ENCODE data around the gene CA12.
"Not testable (repeated sequence)": the region's sequence is repeated elsewhere in the genome, so short reads cannot be mapped to it uniquely, and the experiment has no call there.

Gene CA12

GRCh38 chr15:63329567-63330350, 51.9 kb downstream of the CA12 start:
- Mint-ChIP-seq H3K36me3 (no peaks in the 10 kb centered on the region), H3K27me3 (no peaks in the 10 kb centered on the region), H3K4me1 (ENCODE audit: low read depth) (no peaks in the 10 kb centered on the region), H3K4me3 (no peak overlapping the region), H3K9me3 (ENCODE audit: low read depth) (no peaks in the 10 kb centered on the region), H3K27ac (no peak overlapping the region)

- Mint-ChIP-seq H3K9me3 (ENCODE audit: low read depth) (no peaks in the 10 kb centered on the region), H3K27me3 (no peaks in the 10 kb centered on the region), H3K36me3 (no peaks in the 10 kb centered on the region), H3K27ac (no peak overlapping the region), H3K4me1 (ENCODE audit: low read depth) (no peaks in the 10 kb centered on the region), H3K4me3 (no peak overlapping the region)
These were observed 53.8 kb downstream of the CA12 start for GRCh38 chr15:63327648-63328421.

GRCh38 chr15:63324770-63325169, 56.9 kb downstream of the CA12 start:
- Mint-ChIP-seq H3K9me3 (ENCODE audit: low read depth) (no peaks in the 10 kb centered on the region), H3K27me3 (no peaks in the 10 kb centered on the region), H3K27ac (no peak overlapping the region), H3K4me3 (no peak overlapping the region), H3K4me1 (ENCODE audit: low read depth) (no peaks in the 10 kb centered on the region), H3K36me3 (no peaks in the 10 kb centered on the region)

- no peaks in the 10 kb centered on the region for H3K27me3 Mint-ChIP-seq
- H3K27ac Mint-ChIP-seq, result no peak overlapping the region
- no peaks in the 10 kb centered on the region for H3K4me1 Mint-ChIP-seq (ENCODE audit: low read depth)
- no peak overlapping the region for H3K4me3 Mint-ChIP-seq
- no peaks in the 10 kb centered on the region for H3K9me3 Mint-ChIP-seq (ENCODE audit: low read depth)
- no peaks in the 10 kb centered on the region for H3K36me3 Mint-ChIP-seq
These were observed 57.7 kb downstream of the CA12 start for GRCh38 chr15:63323798-63324563.

- H3K4me3 Mint-ChIP-seq, result no peak overlapping the region
- H3K27ac Mint-ChIP-seq, result no peak overlapping the region
- no peaks in the 10 kb centered on the region for H3K9me3 Mint-ChIP-seq (ENCODE audit: low read depth)
- H3K4me1 Mint-ChIP-seq (ENCODE audit: low read depth), result no peaks in the 10 kb centered on the region
- H3K27me3 Mint-ChIP-seq, result no peaks in the 10 kb centered on the region
- H3K36me3 Mint-ChIP-seq, result no peaks in the 10 kb centered on the region
These were observed 59.1 kb downstream of the CA12 start for GRCh38 chr15:63322541-63322940.

GRCh38 chr15:63321462-63321861, 60.2 kb downstream of the CA12 start:
- Mint-ChIP-seq H3K36me3 (no peaks in the 10 kb centered on the region), H3K27me3 (no peaks in the 10 kb centered on the region), H3K27ac (no peak overlapping the region), H3K4me3 (no peak overlapping the region), H3K9me3 (ENCODE audit: low read depth) (no peaks in the 10 kb centered on the region), H3K4me1 (ENCODE audit: low read depth) (no peaks in the 10 kb centered on the region)

GRCh38 chr15:63320981-63321380, 60.7 kb downstream of the CA12 start:
- not testable (repeated sequence) for H3K27ac Mint-ChIP-seq; H3K9me3 Mint-ChIP-seq (ENCODE audit: low read depth); H3K4me1 Mint-ChIP-seq (ENCODE audit: low read depth); H3K36me3 Mint-ChIP-seq; H3K27me3 Mint-ChIP-seq; H3K4me3 Mint-ChIP-seq

GRCh38 chr15:63320446-63320845, 61.2 kb downstream of the CA12 start:
- not testable (repeated sequence) for H3K9me3 Mint-ChIP-seq (ENCODE audit: low read depth); H3K4me1 Mint-ChIP-seq (ENCODE audit: low read depth)

GRCh38 chr15:63319065-63319464, 62.6 kb downstream of the CA12 start:
- H3K4me3 Mint-ChIP-seq, result no peak overlapping the region
- H3K36me3 Mint-ChIP-seq, result no peaks in the 10 kb centered on the region
- no peaks in the 10 kb centered on the region for H3K4me1 Mint-ChIP-seq (ENCODE audit: low read depth)
- no peak overlapping the region for H3K27ac Mint-ChIP-seq
- no peaks in the 10 kb centered on the region for H3K9me3 Mint-ChIP-seq (ENCODE audit: low read depth)
- no peaks in the 10 kb centered on the region for H3K27me3 Mint-ChIP-seq

More at GRCh38 chr15:63320446-63320845, 61.2 kb downstream of the CA12 start:
- H3K4me3 Mint-ChIP-seq, H3K36me3 Mint-ChIP-seq, H3K27ac Mint-ChIP-seq, H3K27me3 Mint-ChIP-seq: not testable (repeated sequence)

GRCh38 chr15:63318344-63318743, 63.3 kb downstream of the CA12 start:
- no peak overlapping the region for H3K27ac Mint-ChIP-seq
- H3K36me3 Mint-ChIP-seq, result no peaks in the 10 kb centered on the region
- H3K27me3 Mint-ChIP-seq, result no peaks in the 10 kb centered on the region
- H3K4me1 Mint-ChIP-seq (ENCODE audit: low read depth), result no peaks in the 10 kb centered on the region
- no peak overlapping the region for H3K4me3 Mint-ChIP-seq
- H3K9me3 Mint-ChIP-seq (ENCODE audit: low read depth), result no peaks in the 10 kb centered on the region

GRCh38 chr15:63314409-63314808, 67.2 kb downstream of the CA12 start:
- no peaks in the 10 kb centered on the region for H3K9me3 Mint-ChIP-seq (ENCODE audit: low read depth)
- H3K4me1 Mint-ChIP-seq (ENCODE audit: low read depth), result no peaks in the 10 kb centered on the region
- H3K27me3 Mint-ChIP-seq, result no peaks in the 10 kb centered on the region
- no peak overlapping the region for H3K4me3 Mint-ChIP-seq
- peaks cover 2% of the 10 kb centered on the region for H3K36me3 Mint-ChIP-seq
- H3K27ac Mint-ChIP-seq, result no peak overlapping the region

- no peak overlapping the region for H3K4me3 Mint-ChIP-seq
- peaks cover 5% of the 10 kb centered on the region for H3K36me3 Mint-ChIP-seq
- H3K9me3 Mint-ChIP-seq (ENCODE audit: low read depth), result no peaks in the 10 kb centered on the region
- H3K27me3 Mint-ChIP-seq, result no peaks in the 10 kb centered on the region
- no peak overlapping the region for H3K27ac Mint-ChIP-seq
- no peaks in the 10 kb centered on the region for H3K4me1 Mint-ChIP-seq (ENCODE audit: low read depth)
These were observed 67.8 kb downstream of the CA12 start for GRCh38 chr15:63313825-63314224.

- Mint-ChIP-seq H3K4me3 (no peak overlapping the region), H3K27me3 (no peaks in the 10 kb centered on the region), H3K4me1 (ENCODE audit: low read depth) (no peaks in the 10 kb centered on the region), H3K36me3 (peaks cover 5% of the 10 kb centered on the region), H3K9me3 (ENCODE audit: low read depth) (no peaks in the 10 kb centered on the region), H3K27ac (no peak overlapping the region)
These were observed 69.4 kb downstream of the CA12 start for GRCh38 chr15:63312286-63312685.

GRCh38 chr15:63310646-63311045, 71.0 kb downstream of the CA12 start:
- H3K9me3 Mint-ChIP-seq (ENCODE audit: low read depth), result no peaks in the 10 kb centered on the region
- H3K4me1 Mint-ChIP-seq (ENCODE audit: low read depth), result no peaks in the 10 kb centered on the region
- peaks cover 5% of the 10 kb centered on the region for H3K36me3 Mint-ChIP-seq
- H3K27me3 Mint-ChIP-seq, result no peaks in the 10 kb centered on the region
- H3K27ac Mint-ChIP-seq, result no peak overlapping the region
- H3K4me3 Mint-ChIP-seq, result no peak overlapping the region

- peaks cover 5% of the 10 kb centered on the region for H3K36me3 Mint-ChIP-seq
These were observed 72.7 kb downstream of the CA12 start for GRCh38 chr15:63308947-63309346.

More at GRCh38 chr15:63308947-63309346, 72.7 kb downstream of the CA12 start:
- Mint-ChIP-seq H3K4me3 (no peak overlapping the region), H3K4me1 (ENCODE audit: low read depth) (no peaks in the 10 kb centered on the region), H3K27ac (no peak overlapping the region), H3K27me3 (no peaks in the 10 kb centered on the region), H3K9me3 (ENCODE audit: low read depth) (no peaks in the 10 kb centered on the region)

Data from activated naive CD8-positive, alpha-beta T cell (primary cell).